HG02852 (cell line): ENCODE measurements around the gene TM9SF1.

ENCODE experiments used
- ATAC-seq: cut with Tn5 transposase; IDR thresholded peaks from one replicate; pipeline ENCODE4 v1.9.1; 2021; ENCODE audit warnings: mild to moderate bottlenecking, moderate library complexity; ENCODE audit not compliant: unreplicated experiment

Gene TM9SF1

GRCh38 chr14:24156840-24157239 is 38.4 kb downstream of the TM9SF1 start:
- ATAC-seq = no peak

GRCh38 chr14:24155100-24155499 is 40.1 kb downstream of the TM9SF1 start:
- ATAC-seq = no peak

- ATAC-seq = no peak
Measured at GRCh38 chr14:24151404-24152080, 43.7 kb downstream of the TM9SF1 start.

GRCh38 chr14:24150993-24151392 is 44.2 kb downstream of the TM9SF1 start:
- ATAC-seq = no peak

- no peak for ATAC-seq
Measured at GRCh38 chr14:24150567-24150966, 44.7 kb downstream of the TM9SF1 start.

- ATAC-seq = no peak
Measured at GRCh38 chr14:24150061-24150460, 45.2 kb downstream of the TM9SF1 start.

- ATAC-seq = no peak
Measured at GRCh38 chr14:24149302-24149969, 45.8 kb downstream of the TM9SF1 start.

- no peak for ATAC-seq
Measured at GRCh38 chr14:24147761-24148428, 47.3 kb downstream of the TM9SF1 start.

- peak; percentile 80 for ATAC-seq
Measured at GRCh38 chr14:24146978-24147760, 48.1 kb downstream of the TM9SF1 start, which contains the start of gene RNF31. Gene RNF31, plus strand, starts transcription at chr14:24147498. Its CDS starts 201 bp downstream, at chr14:24147699.

GRCh38 chr14:24146453-24146977 is 48.7 kb downstream of the TM9SF1 start, which contains the start of gene PSME2:
Gene PSME2, minus strand, starts transcription at chr14:24146610. Its CDS starts 29 bp downstream, at chr14:24146581.
- peak; percentile 56 for ATAC-seq

GRCh38 chr14:24145690-24146452 is 49.4 kb downstream of the TM9SF1 start:
- no peak for ATAC-seq

GRCh38 chr14:24145219-24145618 is 50.0 kb downstream of the TM9SF1 start:
- ATAC-seq = no peak

- ATAC-seq = no peak
Measured at GRCh38 chr14:24144451-24144850, 50.8 kb downstream of the TM9SF1 start.

GRCh38 chr14:24143511-24143910 is 51.7 kb downstream of the TM9SF1 start:
- no peak for ATAC-seq

- peak; percentile 85 for ATAC-seq
Measured at GRCh38 chr14:24141097-24141880, 54.0 kb downstream of the TM9SF1 start, which contains the start of gene EMC9. Gene EMC9, minus strand, starts transcription at chr14:24141591. Its CDS starts 287 bp downstream, at chr14:24141304.

- no peak for ATAC-seq
Measured at GRCh38 chr14:24139272-24139934, 55.8 kb downstream of the TM9SF1 start.
